HEK293 (cell line): Measurements from ENCODE around the gene FLRT2.

ENCODE experiments used
- ZNF302 ChIP-seq: fragments of 450-650 bp; formaldehyde crosslinking; IDR thresholded peaks from 2 replicates; pipeline ENCODE4 v1.5.1; 2016; ENCODE audit warnings: missing biosample characterization, missing genetic modification characterization, low read depth
- TF ChIP-seq, protein P1 (sequence below): fragments of 450-650 bp; formaldehyde crosslinking; IDR thresholded peaks from 2 replicates; pipeline ENCODE4 v1.5.1; 2016; ENCODE audit warnings: missing biosample characterization, missing genetic modification characterization
- TF ChIP-seq, protein P2 (sequence below): fragments of 450-650 bp; formaldehyde crosslinking; IDR thresholded peaks from 2 replicates; pipeline ENCODE4 v1.5.1; 2016; ENCODE audit warnings: missing biosample characterization, missing genetic modification characterization, low read depth

GRCh38 chr14:85576848-85577542, 47.1 kb downstream of the FLRT2 start:
- TF ChIP-seq, protein P1, sequence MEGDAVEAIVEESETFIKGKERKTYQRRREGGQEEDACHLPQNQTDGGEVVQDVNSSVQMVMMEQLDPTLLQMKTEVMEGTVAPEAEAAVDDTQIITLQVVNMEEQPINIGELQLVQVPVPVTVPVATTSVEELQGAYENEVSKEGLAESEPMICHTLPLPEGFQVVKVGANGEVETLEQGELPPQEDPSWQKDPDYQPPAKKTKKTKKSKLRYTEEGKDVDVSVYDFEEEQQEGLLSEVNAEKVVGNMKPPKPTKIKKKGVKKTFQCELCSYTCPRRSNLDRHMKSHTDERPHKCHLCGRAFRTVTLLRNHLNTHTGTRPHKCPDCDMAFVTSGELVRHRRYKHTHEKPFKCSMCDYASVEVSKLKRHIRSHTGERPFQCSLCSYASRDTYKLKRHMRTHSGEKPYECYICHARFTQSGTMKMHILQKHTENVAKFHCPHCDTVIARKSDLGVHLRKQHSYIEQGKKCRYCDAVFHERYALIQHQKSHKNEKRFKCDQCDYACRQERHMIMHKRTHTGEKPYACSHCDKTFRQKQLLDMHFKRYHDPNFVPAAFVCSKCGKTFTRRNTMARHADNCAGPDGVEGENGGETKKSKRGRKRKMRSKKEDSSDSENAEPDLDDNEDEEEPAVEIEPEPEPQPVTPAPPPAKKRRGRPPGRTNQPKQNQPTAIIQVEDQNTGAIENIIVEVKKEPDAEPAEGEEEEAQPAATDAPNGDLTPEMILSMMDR (tag by site-specific recombination): no peak
- TF ChIP-seq ZNF302: no peak
- TF ChIP-seq, protein P2, sequence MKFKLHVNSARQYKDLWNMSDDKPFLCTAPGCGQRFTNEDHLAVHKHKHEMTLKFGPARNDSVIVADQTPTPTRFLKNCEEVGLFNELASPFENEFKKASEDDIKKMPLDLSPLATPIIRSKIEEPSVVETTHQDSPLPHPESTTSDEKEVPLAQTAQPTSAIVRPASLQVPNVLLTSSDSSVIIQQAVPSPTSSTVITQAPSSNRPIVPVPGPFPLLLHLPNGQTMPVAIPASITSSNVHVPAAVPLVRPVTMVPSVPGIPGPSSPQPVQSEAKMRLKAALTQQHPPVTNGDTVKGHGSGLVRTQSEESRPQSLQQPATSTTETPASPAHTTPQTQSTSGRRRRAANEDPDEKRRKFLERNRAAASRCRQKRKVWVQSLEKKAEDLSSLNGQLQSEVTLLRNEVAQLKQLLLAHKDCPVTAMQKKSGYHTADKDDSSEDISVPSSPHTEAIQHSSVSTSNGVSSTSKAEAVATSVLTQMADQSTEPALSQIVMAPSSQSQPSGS (tag by site-specific recombination): no peak
